Adrenal gland (tissue), 12 donors: Measurements from ENCODE around the gene DENND4A. TPM values are rescaled to one million over a fixed set of nuclear protein-coding genes. Genes with fewer than 3 reads are reported as not detected.

Experiments used
- DNase-seq, 7 donors: peaks; one replicate each; pipeline ENCODE4 v3.0.0-alpha.2; 2019 to 2020
- H3K27ac ChIP-seq, 5 donors: fragments of 200-600 bp; sonication (generic) in 4 of 5; 1 replicate in 3 of 5; 2 replicates in 2 of 5; pipeline versions ENCODE4 v1.5.1 to v1.8.0; 2016 to 2020; ENCODE audit warnings: mild to moderate bottlenecking in 1 of 5
- H3K27me3 ChIP-seq: fragments of 200-600 bp; 2 replicates; pipeline ENCODE4 v1.8.0; 2021
- H3K36me3 ChIP-seq, 2 donors: fragments of 200-600 bp; replicated peaks in 1 of 2; 1 replicate in 1 of 2; 2 replicates in 1 of 2; pipeline versions ENCODE4 v1.5.1 to v1.8.0; 2018 to 2022
- H3K4me1 ChIP-seq, 2 donors: fragments of 200-600 bp; replicated peaks in 1 of 2; 1 replicate in 1 of 2; 2 replicates in 1 of 2; pipeline versions ENCODE4 v1.5.1 to v1.8.0; 2018 to 2021
- H3K4me3 ChIP-seq, 4 donors: fragments of 200-600 bp; sonication (generic) in 3 of 4; one replicate each; pipeline ENCODE4 v1.5.1; 2016 to 2018
- H3K9me3 ChIP-seq, 3 donors: fragments of 200-600 bp; sonication (generic) in 1 of 3; replicated peaks in 1 of 3; 1 replicate in 2 of 3; 2 replicates in 1 of 3; pipeline versions ENCODE4 v1.5.1 to v1.8.0; 2016 to 2021
- CTCF ChIP-seq, 6 experiments: fragments of 450-650 bp in 4 of 6; fragments of 200-600 bp in 2 of 6; sonication (generic) in 1 of 6; IDR thresholded peaks; 1 replicate in 5 of 6; 2 replicates in 1 of 6; pipeline versions ENCODE4 v1.5.1 to v1.8.0; 2016 to 2021; ENCODE audit warnings: antibody characterized with exemption in 6 of 6, mild to moderate bottlenecking in 2 of 6, moderate library complexity in 1 of 6
- POLR2A ChIP-seq, 2 donors: fragments of 450-650 bp; IDR thresholded peaks; one replicate each; pipeline ENCODE4 v1.6.1; 2017; ENCODE audit warnings: antibody characterized with exemption in 2 of 2, mild to moderate bottlenecking in 2 of 2, moderate library complexity in 1 of 2
- WGBS, 4 donors: extraction: QIAGEN DNeasy Blood & Tissue Kit in 2 of 4; methylation state at CpG; one replicate each; pipeline versions ENCODE4 v1.1.5 to v1.1.7; 2013 to 2017; 5-methylcytosine and 5-hydroxymethylcytosine counted together
- intact Hi-C, 2 donors: fragments of 100-400 bp; cut with DNase I; formaldehyde crosslinking; loops; one replicate each; pipeline versions ENCODE4 v1.14.1 to v1.15.0; 2022 to 2023
- microRNA-seq, 3 donors: library from miRNA; unstranded; fragments of <30 nt; microRNA quantifications; one replicate each; pipeline ENCODE4, GENCODE V29; 2017 to 2020
- polyA plus RNA-seq, 3 donors: library from polyadenylated mRNA; stranded (reverse); fragments of 200-250 nt in 2 of 3; fragments of 350-450 nt in 1 of 3; fragmentation: Illumina TruSeq in 1 of 3; extraction: RNeasy Lipid Tissue Mini Kit (QIAGEN cat#74804) in 1 of 3; gene quantifications; one replicate each; pipeline ENCODE4 v1.2.3, GENCODE V29; 2013 to 2014
- small RNA-seq, 2 donors: library from RNA; depleted of rRNA; stranded (forward); fragments of <200 nt; gene quantifications; one replicate each; pipeline ENCODE3, GENCODE V24; 2016
- total RNA-seq, 9 donors: library from RNA; depleted of rRNA in 4 of 9; stranded (reverse); fragments of >200 nt in 4 of 9; fragments of 120-200 nt in 1 of 9; fragmentation: NEBNext Ultra II Directional in 1 of 9; extraction: Animal tissue kit (Norgen Biotek cat#: 25700) in 1 of 9; gene quantifications; one replicate each; pipeline versions ENCODE4 v1.1.0 to v1.2.4, GENCODE V29; 2013 to 2023
- donor health status: healthy with polysubstance abuse.
- donor health status: Bipolar disorder and iron deficiency.
- donor health status: DM: yes; HTN: yes; CAD: no.
- donor health status: DM: no; HTN: no; CAD: no.
- donor health status: DM: no; HTN: no; CAD: no.
- donor health status: DM: yes; HTN: yes; CAD: no.

Gene DENND4A
- total and polyA plus RNA-seq, 12 donors: 12.9 to 51.8 (median 35.0) TPM

- H3K9me3 ChIP-seq: no peaks in the 10 kb centered on the region
- DNase-seq: no peak
- 49 to 59% (median 53%) methylated on average over 2 of the region's 2 CpGs for WGBS, 4 donors
These were observed 179.5 kb downstream of the DENND4A start for GRCh38 chr15:65612616-65612946.

GRCh38 chr15:65611888-65612615, 180.0 kb downstream of the DENND4A start:
- 77 to 85% (median 83%) methylated on average over 5 of the region's 5 CpGs for WGBS, 4 donors

More at GRCh38 chr15:65612616-65612946, 179.5 kb downstream of the DENND4A start:
- intact Hi-C loops: no loop called here
- Histone ChIP-seq H3K4me3 (no peak overlapping the region), H3K4me1 (peaks cover 14 to 32% of the 10 kb centered on the region in 2 donors), H3K27me3 (no peaks in the 10 kb centered on the region), H3K27ac (no peak overlapping the region), H3K36me3 (no peaks in the 10 kb centered on the region)
- TF ChIP-seq POLR2A (IDR thresholded peaks at IDR 0.05): no peak
- TF ChIP-seq CTCF (IDR thresholded peaks at IDR 0.05): no peak

GRCh38 chr15:65610871-65611718, 181.0 kb downstream of the DENND4A start, which contains the start of gene INTS14:
Gene INTS14, minus strand, starts transcription at chr15:65611131. Its CDS starts 3,751 bp downstream, at chr15:65607380.
- Histone ChIP-seq H3K4me3 (peak within 1 kb of the TSS; percentile 66 to 75 (median 72)), H3K9me3 (no peaks in the 10 kb centered on the region), H3K27ac (peak within 1 kb of the TSS; percentile 71 to 97 (median 94)), H3K27me3 (no peaks in the 10 kb centered on the region), H3K4me1 (peaks cover 14 to 32% of the 10 kb centered on the region in 2 donors), H3K36me3 (no peaks in the 10 kb centered on the region)
- intact Hi-C loops: no loop called here
- 0 to 1% (median 1%) methylated on average over 33 to 64 of the region's 64 CpGs for WGBS, 4 donors
- DNase-seq: peak; percentile 97 to 99 (median 98)
- TF ChIP-seq POLR2A (IDR thresholded peaks at IDR 0.05): peak; percentile 59 to 83
- TF ChIP-seq CTCF (IDR thresholded peaks at IDR 0.05): peak; percentile 36 to 79 (median 52)

More at GRCh38 chr15:65611888-65612615, 180.0 kb downstream of the DENND4A start:
- Histone ChIP-seq H3K27ac (peak overlapping the region; percentile 71 to 97 (median 94)), H3K9me3 (no peaks in the 10 kb centered on the region), H3K36me3 (no peaks in the 10 kb centered on the region), H3K4me3 (peak overlapping the region in 2 of 4 donors; percentile 71 to 75), H3K27me3 (no peaks in the 10 kb centered on the region), H3K4me1 (peaks cover 14 to 32% of the 10 kb centered on the region in 2 donors)
- no peak for DNase-seq
- TF ChIP-seq CTCF (IDR thresholded peaks at IDR 0.05) (no peak), POLR2A (IDR thresholded peaks at IDR 0.05) (no peak)
- intact Hi-C loops: no loop called here

Small RNA genes lying within 50 kb of the gene (microRNA-seq; reads per million reads assigned to microRNA genes)
- gene MIR4511: 0 reads per million in 3 donors

Small RNA genes lying within 50 kb of the gene (small RNA-seq; reads per million reads assigned to genes)
- 0 to 0.17 reads per million in 2 donors for gene MIR4511
- 0 reads per million in 2 donors for gene SNORD13E

Other genes starting within 250 kb of the DENND4A start
- 10 to 100 TPM; 23.7 to 64.6 (median 34.9) TPM for gene INTS14, start 181.2 kb downstream of the DENND4A start, total RNA-seq
- 10 to 100 TPM; 16.4 to 37.4 (median 21.6) TPM for gene INTS14, start 181.2 kb downstream of the DENND4A start, polyA plus RNA-seq
- 10 to 100 TPM in 3 of 9 donors, 1 to 10 TPM in 6; 5.5 to 15.8 (median 9.0) TPM for gene SLC24A1, start 170.4 kb downstream of the DENND4A start, total RNA-seq
- gene SLC24A1, start 170.4 kb downstream of the DENND4A start, polyA plus RNA-seq: 1 to 10 TPM; 3.3 to 8.1 (median 8.1) TPM
- gene RAB11A, start 77.2 kb upstream of the DENND4A start, total RNA-seq: 100 to 1,000 TPM; 219 to 437 (median 352) TPM
- 100 to 1,000 TPM in 2 of 3 donors, 10 to 100 TPM in 1; 45.7 to 705 (median 167) TPM for gene RAB11A, start 77.2 kb upstream of the DENND4A start, polyA plus RNA-seq